HCT116 (cell line): ENCODE data around the gene HCAR1. TPM values are rescaled to one million over a fixed set of nuclear protein-coding genes. Genes with fewer than 3 reads are reported as not detected.

Source experiments
- ATAC-seq: fragments of 200-7000 bp; cut with Tn5 transposase; 2 replicates; pipeline ENCODE4 v1.9.1; 2020; ENCODE audit warnings: mild to moderate bottlenecking, moderate library complexity
- Bru-seq: library from RNA; stranded (reverse); fragments of 400-500 nt; gene quantifications from one replicate; lab custom pipeline; 2021; lab: Mats Ljungman, UMichigan
- BruChase-seq, 2 experiments: library from RNA; stranded (reverse); fragments of 400-500 nt; gene quantifications; one replicate each; lab custom pipeline; 2021; lab: Mats Ljungman, UMichigan
- BruUV-seq: library from RNA; stranded (reverse); fragments of 400-500 nt; replicated peaks from 2 replicates; lab custom pipeline; 2021; lab: Mats Ljungman, UMichigan
- CTCF ChIA-PET: fragments of 300-600 bp; sonication (Branson Sonifier 250); formaldehyde crosslinking; loops from one replicate; lab custom pipeline; 2021; ENCODE audit warnings: antibody characterized with exemption; lab: Charles Lee
- POLR2A ChIA-PET: fragments of 300-600, 350-600 bp; sonication (Branson Sonifier 250); formaldehyde crosslinking; loops from one replicate; lab custom pipeline; 2021; ENCODE audit warnings: antibody characterized with exemption; lab: Charles Lee
- RAD21 ChIA-PET, 2 experiments: fragments of 300-600 bp; sonication (Branson Sonifier 250); formaldehyde crosslinking; loops; one replicate each; lab custom pipeline; 2023; ENCODE audit warnings: low total read pairs in 2 of 2; ENCODE audit not compliant: uncharacterized antibody in 2 of 2, unreplicated experiment in 2 of 2, low non-redundant PET in 1 of 2; lab: Charles Lee
- DNase-seq: peaks from one replicate; pipeline ENCODE4 v3.0.0-alpha.2; 2010; ENCODE audit warnings: low read depth, low spot score
- H2AFZ ChIP-seq: fragments of 200-600 bp; shearing (Covaris generic), sonication (generic); 2 replicates; pipeline ENCODE4 v1.6.1; 2017; ENCODE audit warnings: low read depth, mixed run types, mixed read lengths, antibody characterized with exemption, low read length; ENCODE audit not compliant: poor library complexity, severe bottlenecking
- H3K27ac ChIP-seq: 2 replicates; pipeline ENCODE4 v1.5.1; 2012; ENCODE audit warnings: low read depth, low read length
- H3K27me3 ChIP-seq: fragments of 200-600 bp; sonication (generic); 2 replicates; pipeline ENCODE4 v1.6.1; 2016; ENCODE audit warnings: mixed run types, low read length, mixed read lengths; ENCODE audit not compliant: insufficient read depth
- H3K36me3 ChIP-seq, 2 experiments: fragments of 200-500 bp in 1 of 2; fragments of 200-600 bp in 1 of 2; sonication (Bioruptor generic) in 1 of 2; sonication (generic) in 1 of 2; 2 replicates each; pipeline versions ENCODE4 v1.5.1 to v1.6.1; 2014 to 2016; ENCODE audit warnings: low read length in 2 of 2, inconsistent platforms in 1 of 2, mixed read lengths in 1 of 2, mixed run types in 1 of 2; ENCODE audit not compliant: insufficient read depth in 2 of 2, control insufficient read depth in 1 of 2
- H3K4me1 ChIP-seq, 2 experiments: fragments of 200-600 bp in 1 of 2; sonication (generic) in 1 of 2; 2 replicates each; pipeline versions ENCODE4 v1.5.1 to v1.6.1; 2012 to 2017; ENCODE audit warnings: low read length in 2 of 2, inconsistent platforms in 1 of 2, mild to moderate bottlenecking in 1 of 2, mixed read lengths in 1 of 2, mixed run types in 1 of 2, moderate library complexity in 1 of 2; ENCODE audit not compliant: insufficient read depth in 2 of 2, control insufficient read depth in 1 of 2
- H3K4me2 ChIP-seq: fragments of 200-600 bp; sonication (generic); 2 replicates; pipeline ENCODE4 v1.6.1; 2017; ENCODE audit warnings: mixed run types, low read length, mixed read lengths
- H3K4me3 ChIP-seq, 2 experiments: fragments of 200-600 bp in 1 of 2; sonication (generic) in 1 of 2; replicated peaks in 1 of 2; 2 replicates each; pipeline ENCODE4 v1.5.1; 2011 to 2016; ENCODE audit warnings: low read length in 2 of 2, control low read depth in 1 of 2, low read depth in 1 of 2, mild to moderate bottlenecking in 1 of 2, mixed read lengths in 1 of 2, mixed run types in 1 of 2
- H3K79me2 ChIP-seq: fragments of 200-600 bp; sonication (generic); 2 replicates; pipeline ENCODE4 v1.6.1; 2017; ENCODE audit warnings: mild to moderate bottlenecking, mixed run types, low read length, moderate library complexity, mixed read lengths; ENCODE audit not compliant: insufficient read depth
- H3K9ac ChIP-seq: fragments of 200-600 bp; sonication (generic); 2 replicates; pipeline ENCODE4 v1.6.1; 2016; ENCODE audit warnings: low read length, mixed read lengths
- H3K9me2 ChIP-seq: fragments of 200-600 bp; sonication (generic), shearing (Covaris generic); 2 replicates; pipeline ENCODE4 v1.6.1; 2017; ENCODE audit warnings: mixed run types, mild to moderate bottlenecking, moderate library complexity; ENCODE audit not compliant: insufficient read depth
- H3K9me3 ChIP-seq, 2 experiments: fragments of 200-500 bp in 1 of 2; fragments of 200-600 bp in 1 of 2; sonication (Bioruptor generic) in 1 of 2; sonication (generic) in 1 of 2; 2 replicates each; pipeline ENCODE4 v1.6.1; 2014 to 2017; ENCODE audit warnings: low read length in 2 of 2, mixed read lengths in 2 of 2, inconsistent platforms in 1 of 2, low read depth in 1 of 2, mild to moderate bottlenecking in 1 of 2, mixed run types in 1 of 2, moderate library complexity in 1 of 2; ENCODE audit not compliant: control insufficient read depth in 1 of 2, insufficient read depth in 1 of 2
- H4K20me1 ChIP-seq: fragments of 200-600 bp; sonication (generic), shearing (Covaris generic); 2 replicates; pipeline ENCODE4 v1.6.1; 2017; ENCODE audit warnings: mixed run types, mild to moderate bottlenecking, moderate library complexity; ENCODE audit not compliant: insufficient read depth
- CBX3 ChIP-seq: IDR thresholded peaks from 2 replicates; pipeline ENCODE4 v1.6.1; 2012; ENCODE audit warnings: low read depth
- ELF1 ChIP-seq: IDR thresholded peaks from 2 replicates; pipeline ENCODE4 v1.6.1; 2012; ENCODE audit warnings: low read depth, borderline replicate concordance
- JUND ChIP-seq: IDR thresholded peaks from 2 replicates; pipeline ENCODE4 v1.6.1; 2012
- POLR2AphosphoS5 ChIP-seq: IDR thresholded peaks from 2 replicates; pipeline ENCODE4 v1.6.1; 2011; ENCODE audit warnings: mild to moderate bottlenecking, low read depth, low read length, moderate library complexity
- ZFX ChIP-seq: fragments of 450-650 bp; IDR thresholded peaks from 2 replicates; pipeline ENCODE4 v1.6.1; 2017
- ZNF274 ChIP-seq: fragments of 200-500 bp; sonication (Bioruptor generic); IDR thresholded peaks from 2 replicates; pipeline ENCODE4 v1.6.1; 2014; ENCODE audit warnings: mild to moderate bottlenecking, low read depth, low read length, inconsistent platforms
- intact Hi-C: fragments of 100-400 bp; cut with micrococcal nuclease; formaldehyde crosslinking; loops from 2 replicates; pipeline ENCODE4 v1.10.0; 2022
- long read RNA-seq: library from polyadenylated mRNA; unstranded; transcript quantifications from one replicate; pipeline ENCODE4 v2.0.0, GENCODE V29; 2021; ENCODE audit not compliant: unreplicated experiment
- polyA plus RNA-seq: library from polyadenylated mRNA; unstranded; fragments of >200 nt; gene quantifications from 2 replicates; pipeline ENCODE4 v1.2.1, GENCODE V29; 2012; ENCODE audit warnings: missing spikeins
- total RNA-seq: library from RNA; stranded (reverse); gene quantifications from one replicate; pipeline ENCODE4 v1.2.1, GENCODE V29; 2021; ENCODE audit not compliant: unreplicated experiment
- TF ChIP-seq, protein P1 (sequence below): IDR thresholded peaks from 2 replicates; pipeline ENCODE4 v1.6.1; 2012
- TF ChIP-seq, protein P2 (sequence below): IDR thresholded peaks from 2 replicates; pipeline ENCODE4 v1.6.1; 2012
- TF ChIP-seq, protein P3 (sequence below): IDR thresholded peaks from 2 replicates; pipeline ENCODE4 v1.6.1; 2011; ENCODE audit warnings: mild to moderate bottlenecking, low read length, moderate library complexity; ENCODE audit not compliant: insufficient replicate concordance; ENCODE audit errors: extremely low read depth
- TF ChIP-seq, protein P4 (sequence below), 3 experiments: fragments of 200-600 bp in 1 of 3; sonication (generic) in 1 of 3; IDR thresholded peaks in 2 of 3; conservative IDR thresholded peaks in 1 of 3; 2 replicates each; pipeline ENCODE4 v1.5.1; 2012 to 2017; ENCODE audit warnings: low read depth in 2 of 3, low read length in 2 of 3, antibody characterized with exemption in 1 of 3, borderline replicate concordance in 1 of 3, control low read depth in 1 of 3, mild to moderate bottlenecking in 1 of 3, mixed read lengths in 1 of 3, mixed run types in 1 of 3, moderate library complexity in 1 of 3; ENCODE audit not compliant: insufficient read depth in 1 of 3

The HCAR1 gene, protein sequence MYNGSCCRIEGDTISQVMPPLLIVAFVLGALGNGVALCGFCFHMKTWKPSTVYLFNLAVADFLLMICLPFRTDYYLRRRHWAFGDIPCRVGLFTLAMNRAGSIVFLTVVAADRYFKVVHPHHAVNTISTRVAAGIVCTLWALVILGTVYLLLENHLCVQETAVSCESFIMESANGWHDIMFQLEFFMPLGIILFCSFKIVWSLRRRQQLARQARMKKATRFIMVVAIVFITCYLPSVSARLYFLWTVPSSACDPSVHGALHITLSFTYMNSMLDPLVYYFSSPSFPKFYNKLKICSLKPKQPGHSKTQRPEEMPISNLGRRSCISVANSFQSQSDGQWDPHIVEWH
- total RNA-seq (not detected), Bru-seq, nascent RNA (not detected), BruChase-seq, experiment 1, labeled RNA remaining after a 6-hour chase (not detected), BruChase-seq, experiment 2, labeled RNA remaining after a 2-hour chase (not detected)
- polyA plus RNA-seq, result not detected in 2 replicates
- long read RNA-seq, result 0 reads

DNA sequence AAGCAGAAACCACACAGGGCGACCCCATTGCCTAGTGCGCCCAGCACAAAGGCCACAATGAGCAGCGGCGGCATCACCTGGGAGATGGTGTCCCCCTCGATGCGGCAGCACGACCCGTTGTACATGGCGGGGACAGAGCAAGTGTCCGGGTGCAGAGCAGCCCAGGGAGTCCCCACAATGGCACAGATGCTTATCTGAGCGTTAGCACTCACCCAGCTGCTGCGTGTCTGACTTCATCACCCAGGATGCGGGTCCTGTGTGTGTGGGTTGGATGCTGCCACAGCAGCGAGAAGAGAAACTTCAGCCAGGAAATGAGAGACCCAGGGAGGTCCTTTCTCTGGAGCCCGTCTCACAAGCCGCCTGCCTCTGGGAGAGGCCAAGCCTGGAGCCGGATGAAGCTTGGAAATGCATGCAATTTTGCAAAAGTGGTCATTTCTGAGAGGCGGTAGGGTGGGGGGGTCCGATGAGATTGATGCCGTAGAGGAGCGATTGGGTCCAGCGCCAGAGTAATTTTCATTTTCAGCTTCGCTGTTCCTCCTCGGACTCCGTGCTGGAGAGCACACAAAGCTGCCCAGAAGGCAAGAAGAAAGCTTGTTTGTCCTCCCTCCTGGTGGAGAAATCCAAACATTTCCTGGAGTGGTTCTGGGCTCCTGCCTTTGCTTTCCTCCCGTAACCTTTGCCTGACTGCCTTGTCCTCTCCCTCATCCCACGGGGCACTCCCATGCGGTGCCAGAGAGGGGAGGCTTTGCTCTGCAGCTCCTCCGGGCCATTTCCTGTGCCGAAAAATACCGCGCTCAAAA, at the start of gene HCAR1:
Gene HCAR1, minus strand, starts transcription at position 630 of the 800 bp plus-strand sequence. Its CDS starts 505 bp downstream, at position 125.
- ChIA-PET RAD21 (no interaction called here), CTCF (no interaction called here), POLR2A (no interaction called here)
- H3K27me3 ChIP-seq, result no peaks in the 10 kb centered on the region
- TF ChIP-seq CBX3 (no peak), ELF1 (no peak), ZFX (no peak), JUND (no peak), POLR2AphosphoS5 (no peak), ZNF274 (no peak)
- TF ChIP-seq, protein P1, sequence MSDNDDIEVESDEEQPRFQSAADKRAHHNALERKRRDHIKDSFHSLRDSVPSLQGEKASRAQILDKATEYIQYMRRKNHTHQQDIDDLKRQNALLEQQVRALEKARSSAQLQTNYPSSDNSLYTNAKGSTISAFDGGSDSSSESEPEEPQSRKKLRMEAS, result no peak
- TF ChIP-seq, protein P2, sequence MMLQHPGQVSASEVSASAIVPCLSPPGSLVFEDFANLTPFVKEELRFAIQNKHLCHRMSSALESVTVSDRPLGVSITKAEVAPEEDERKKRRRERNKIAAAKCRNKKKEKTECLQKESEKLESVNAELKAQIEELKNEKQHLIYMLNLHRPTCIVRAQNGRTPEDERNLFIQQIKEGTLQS, result no peak
- TF ChIP-seq, protein P3, sequence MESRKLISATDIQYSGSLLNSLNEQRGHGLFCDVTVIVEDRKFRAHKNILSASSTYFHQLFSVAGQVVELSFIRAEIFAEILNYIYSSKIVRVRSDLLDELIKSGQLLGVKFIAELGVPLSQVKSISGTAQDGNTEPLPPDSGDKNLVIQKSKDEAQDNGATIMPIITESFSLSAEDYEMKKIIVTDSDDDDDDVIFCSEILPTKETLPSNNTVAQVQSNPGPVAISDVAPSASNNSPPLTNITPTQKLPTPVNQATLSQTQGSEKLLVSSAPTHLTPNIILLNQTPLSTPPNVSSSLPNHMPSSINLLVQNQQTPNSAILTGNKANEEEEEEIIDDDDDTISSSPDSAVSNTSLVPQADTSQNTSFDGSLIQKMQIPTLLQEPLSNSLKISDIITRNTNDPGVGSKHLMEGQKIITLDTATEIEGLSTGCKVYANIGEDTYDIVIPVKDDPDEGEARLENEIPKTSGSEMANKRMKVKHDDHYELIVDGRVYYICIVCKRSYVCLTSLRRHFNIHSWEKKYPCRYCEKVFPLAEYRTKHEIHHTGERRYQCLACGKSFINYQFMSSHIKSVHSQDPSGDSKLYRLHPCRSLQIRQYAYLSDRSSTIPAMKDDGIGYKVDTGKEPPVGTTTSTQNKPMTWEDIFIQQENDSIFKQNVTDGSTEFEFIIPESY, result no peak
- TF ChIP-seq, protein P4, sequence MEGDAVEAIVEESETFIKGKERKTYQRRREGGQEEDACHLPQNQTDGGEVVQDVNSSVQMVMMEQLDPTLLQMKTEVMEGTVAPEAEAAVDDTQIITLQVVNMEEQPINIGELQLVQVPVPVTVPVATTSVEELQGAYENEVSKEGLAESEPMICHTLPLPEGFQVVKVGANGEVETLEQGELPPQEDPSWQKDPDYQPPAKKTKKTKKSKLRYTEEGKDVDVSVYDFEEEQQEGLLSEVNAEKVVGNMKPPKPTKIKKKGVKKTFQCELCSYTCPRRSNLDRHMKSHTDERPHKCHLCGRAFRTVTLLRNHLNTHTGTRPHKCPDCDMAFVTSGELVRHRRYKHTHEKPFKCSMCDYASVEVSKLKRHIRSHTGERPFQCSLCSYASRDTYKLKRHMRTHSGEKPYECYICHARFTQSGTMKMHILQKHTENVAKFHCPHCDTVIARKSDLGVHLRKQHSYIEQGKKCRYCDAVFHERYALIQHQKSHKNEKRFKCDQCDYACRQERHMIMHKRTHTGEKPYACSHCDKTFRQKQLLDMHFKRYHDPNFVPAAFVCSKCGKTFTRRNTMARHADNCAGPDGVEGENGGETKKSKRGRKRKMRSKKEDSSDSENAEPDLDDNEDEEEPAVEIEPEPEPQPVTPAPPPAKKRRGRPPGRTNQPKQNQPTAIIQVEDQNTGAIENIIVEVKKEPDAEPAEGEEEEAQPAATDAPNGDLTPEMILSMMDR (IDR thresholded peaks at IDR 0.05 in 2 of 3, conservative IDR thresholded peaks at IDR 0.05 in 1 of 3; ENCODE audit: borderline replicate concordance in 1 of 3, insufficient read depth in 1 of 3, low read depth in 2 of 3, low read length in 2 of 3), result no peak
- no TSS peak for BruUV-seq
- H3K79me2 ChIP-seq, result no peaks in the 10 kb centered on the region
- ATAC-seq (no peak), DNase-seq (no peak)
- no peak within 1 kb of the TSS for H3K4me2 ChIP-seq
- no peak within 1 kb of the TSS for H3K27ac ChIP-seq
- H3K9me3 ChIP-seq, result no peaks in the 10 kb centered on the region
- H3K4me3 ChIP-seq, result no peak within 1 kb of the TSS
- no peaks in the 10 kb centered on the region for H3K36me3 ChIP-seq
- no peak within 1 kb of the TSS for H3K9ac ChIP-seq
- H4K20me1 ChIP-seq, result no peaks in the 10 kb centered on the region
- intact Hi-C loops, result no loop called here
- no peak within 1 kb of the TSS for H2AFZ ChIP-seq
- H3K4me1 ChIP-seq, result peaks cover 10 to 12% of the 10 kb centered on the region in 2 experiments; a peak in 3 of 4 replicates
- H3K9me2 ChIP-seq, result no peaks in the 10 kb centered on the region
